GM19328 (cell line): ENCODE measurements around the gene ADSS1.

Source experiments
- ATAC-seq: cut with Tn5 transposase; IDR thresholded peaks from one replicate; pipeline ENCODE4 v1.9.1; 2021; ENCODE audit warnings: mild to moderate bottlenecking, moderate library complexity; ENCODE audit not compliant: unreplicated experiment

The ADSS1 gene

DNA sequence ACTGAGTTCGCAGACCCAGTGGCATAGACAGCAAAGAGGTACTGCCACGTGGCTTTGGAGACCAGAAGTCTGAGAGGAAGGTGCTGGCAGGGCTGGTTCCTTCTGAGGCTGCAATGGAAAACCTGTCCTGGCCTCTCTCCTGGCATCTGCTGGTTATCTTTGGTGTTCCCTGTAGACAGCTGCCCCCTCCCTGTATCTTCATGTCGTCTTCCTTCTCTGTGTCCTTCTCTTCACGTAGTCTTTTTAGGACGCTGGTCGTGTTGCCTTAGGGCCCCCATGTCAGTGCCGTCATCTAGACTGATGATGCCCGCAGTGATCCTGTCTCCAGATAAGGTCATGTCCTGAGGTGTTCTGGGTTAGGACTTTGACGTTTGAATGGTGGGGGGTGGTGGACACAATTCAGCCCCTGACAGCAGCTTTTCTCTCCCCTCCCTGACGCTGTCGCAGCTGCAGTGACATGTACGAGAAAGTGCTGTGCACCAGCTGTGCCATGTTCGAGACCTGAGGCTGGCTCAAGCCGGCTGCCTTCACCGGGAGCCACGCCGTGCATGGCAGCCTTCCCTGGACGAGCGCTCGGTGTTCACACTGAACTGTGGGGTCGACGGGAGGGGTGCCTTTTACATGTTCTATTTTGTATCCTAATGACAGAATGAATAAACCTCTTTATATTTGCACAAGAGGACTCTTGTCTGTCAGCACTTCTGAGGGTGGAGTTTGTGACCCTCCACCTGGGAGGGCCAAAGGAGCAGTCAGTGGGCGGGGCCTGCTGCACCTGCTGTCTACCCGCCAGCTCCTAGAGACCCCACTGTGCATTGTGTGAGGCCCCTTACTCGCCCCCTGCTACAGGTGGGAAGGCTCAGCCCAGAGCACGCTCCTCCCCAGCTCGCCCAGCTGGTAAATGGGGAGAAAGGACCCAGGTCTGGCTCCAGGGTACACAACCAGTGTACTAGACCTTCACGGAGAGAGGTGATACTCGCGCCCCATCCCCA lies 35.2 kb downstream of the ADSS1 start:
- ATAC-seq, result no peak

DNA sequence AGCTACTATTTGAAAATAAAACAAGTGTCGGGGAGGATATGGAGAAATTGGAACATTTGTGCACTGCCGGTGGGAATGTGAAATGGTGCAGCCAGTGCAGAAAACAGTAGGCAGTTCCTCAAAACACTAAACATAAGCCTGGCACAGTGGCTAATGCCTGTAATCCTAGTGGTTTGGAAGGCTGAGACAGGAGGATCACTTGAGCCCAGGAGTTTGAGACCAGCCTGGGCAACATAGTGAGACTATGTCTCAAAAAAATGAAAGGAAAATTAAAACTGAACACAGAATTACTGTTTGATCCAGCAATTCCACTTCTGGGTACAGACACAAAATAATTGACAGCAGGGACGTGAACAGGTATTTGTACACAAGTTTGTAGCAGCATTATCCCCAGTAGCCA lies 41.5 kb downstream of the ADSS1 start:
- ATAC-seq, result no peak

DNA sequence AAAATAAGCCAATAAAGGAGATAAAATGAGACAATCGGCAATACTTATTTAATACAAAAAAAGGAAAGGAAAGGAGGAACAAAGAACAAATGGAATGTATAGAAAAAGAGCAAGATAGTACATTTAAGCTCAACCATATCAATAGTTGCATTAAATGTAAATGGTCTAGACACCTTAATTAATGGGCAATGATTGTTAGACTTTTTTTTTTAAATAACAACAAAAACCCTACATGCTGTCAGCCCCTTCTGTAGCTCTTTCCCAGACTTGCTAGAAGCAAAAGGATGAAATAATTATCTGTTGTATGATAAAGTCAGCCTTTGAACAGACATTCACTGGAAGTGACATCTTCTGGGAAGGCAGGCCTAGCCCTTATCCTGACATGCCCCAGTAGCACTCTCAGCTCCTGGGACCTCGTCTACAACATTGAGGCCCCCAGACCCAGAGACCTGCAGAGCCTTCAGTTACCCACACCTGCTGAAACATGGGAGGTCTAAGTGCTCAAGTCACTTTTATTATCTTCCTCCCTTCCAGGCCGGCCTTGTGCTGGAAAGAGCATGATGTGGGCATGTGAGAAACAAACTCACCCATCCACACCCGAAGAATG lies 42.3 kb downstream of the ADSS1 start:
- no peak for ATAC-seq

DNA sequence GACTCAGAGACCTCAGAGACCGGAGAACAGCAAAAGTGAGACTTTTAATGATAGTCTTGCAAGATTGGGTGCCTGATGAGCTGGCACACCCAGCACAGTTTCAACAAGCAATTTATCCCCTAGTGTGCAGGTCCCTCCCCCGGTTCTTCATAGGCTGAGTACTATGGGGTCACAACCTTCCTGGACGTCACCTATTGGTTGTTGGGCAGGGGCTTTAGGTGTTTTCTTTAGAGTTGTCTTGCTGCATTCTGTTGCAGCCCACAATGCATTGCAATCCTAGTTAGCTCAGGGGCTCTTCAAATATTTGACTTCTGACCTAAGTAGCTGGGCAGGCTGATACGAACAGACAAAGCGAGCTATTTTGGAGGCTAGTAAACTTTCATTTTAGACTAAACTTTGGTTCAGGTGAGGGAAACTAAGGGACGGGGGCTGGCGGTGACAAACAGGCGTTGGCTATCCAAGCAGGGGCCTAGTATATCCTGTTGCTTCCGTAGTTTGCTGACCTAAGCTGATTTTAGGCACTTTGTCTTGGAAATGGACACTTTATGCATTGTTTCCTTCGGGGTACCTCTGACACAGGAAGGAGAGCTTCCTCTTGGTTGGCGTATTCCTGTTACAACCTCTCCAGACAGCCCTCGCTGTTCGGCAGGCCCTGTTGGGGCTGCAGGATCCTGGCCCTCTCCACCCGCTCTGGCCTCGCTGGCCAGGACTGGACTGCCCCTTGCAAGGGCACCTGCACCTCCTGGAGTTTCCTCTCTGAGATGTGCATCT lies 43.0 kb downstream of the ADSS1 start:
- no peak for ATAC-seq

DNA sequence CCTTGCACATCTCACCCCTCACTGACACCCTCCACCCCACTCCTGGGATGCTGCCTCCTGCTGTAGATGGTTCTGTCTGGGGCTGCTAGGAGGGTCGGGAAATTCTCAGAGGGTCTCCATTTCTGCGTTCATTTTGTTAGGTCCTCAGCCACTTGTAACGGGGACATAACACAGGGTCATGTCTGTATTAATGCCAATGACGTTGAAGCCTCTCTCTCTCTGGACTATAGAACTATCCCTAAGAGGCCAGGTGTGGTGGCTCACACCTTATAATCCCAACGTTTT lies 43.5 kb downstream of the ADSS1 start:
- ATAC-seq, result no peak

DNA sequence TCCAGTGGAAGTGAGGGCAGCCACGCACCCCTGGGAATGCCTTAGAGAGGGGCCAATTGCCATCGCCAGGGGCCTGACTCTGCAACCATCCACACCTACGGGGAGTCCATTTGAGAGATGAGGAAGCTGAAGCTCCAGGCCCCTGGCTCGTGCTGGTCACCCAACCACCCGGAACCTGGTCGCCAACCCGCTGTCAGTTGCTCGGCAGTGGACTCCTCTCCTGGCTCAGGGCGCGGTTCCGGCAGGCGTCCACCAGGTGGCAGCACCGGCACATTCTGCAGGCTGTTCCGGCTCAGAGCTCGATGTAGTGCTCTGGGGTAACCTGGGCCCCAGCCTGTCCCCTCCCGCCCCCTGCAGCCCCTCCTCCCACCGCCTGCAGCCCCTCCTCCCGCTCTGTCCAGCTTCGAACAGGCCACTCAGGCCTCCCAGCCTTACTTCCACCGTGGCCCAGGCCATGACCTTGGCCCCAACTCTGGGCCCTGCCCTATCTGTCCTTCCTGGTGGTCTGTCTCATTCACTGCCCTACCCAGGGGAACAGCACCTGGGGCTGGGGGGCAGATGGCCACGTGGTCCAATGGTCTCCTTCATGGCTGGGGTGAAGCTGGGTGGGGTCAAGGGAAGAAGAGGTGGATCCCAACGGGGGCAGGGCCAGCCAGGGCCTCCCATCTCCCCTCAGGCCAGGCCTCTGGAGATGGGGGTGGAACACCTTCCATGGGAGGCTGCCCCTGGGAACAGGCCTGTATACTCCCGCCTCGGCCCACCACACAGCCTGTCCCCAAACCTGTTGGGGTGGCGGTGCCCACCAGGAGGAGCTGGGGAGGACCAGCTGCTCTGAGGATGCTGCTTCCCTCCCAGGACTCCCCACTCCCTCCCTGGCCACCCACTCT lies 44.7 kb downstream of the ADSS1 start:
- ATAC-seq, result no peak

DNA sequence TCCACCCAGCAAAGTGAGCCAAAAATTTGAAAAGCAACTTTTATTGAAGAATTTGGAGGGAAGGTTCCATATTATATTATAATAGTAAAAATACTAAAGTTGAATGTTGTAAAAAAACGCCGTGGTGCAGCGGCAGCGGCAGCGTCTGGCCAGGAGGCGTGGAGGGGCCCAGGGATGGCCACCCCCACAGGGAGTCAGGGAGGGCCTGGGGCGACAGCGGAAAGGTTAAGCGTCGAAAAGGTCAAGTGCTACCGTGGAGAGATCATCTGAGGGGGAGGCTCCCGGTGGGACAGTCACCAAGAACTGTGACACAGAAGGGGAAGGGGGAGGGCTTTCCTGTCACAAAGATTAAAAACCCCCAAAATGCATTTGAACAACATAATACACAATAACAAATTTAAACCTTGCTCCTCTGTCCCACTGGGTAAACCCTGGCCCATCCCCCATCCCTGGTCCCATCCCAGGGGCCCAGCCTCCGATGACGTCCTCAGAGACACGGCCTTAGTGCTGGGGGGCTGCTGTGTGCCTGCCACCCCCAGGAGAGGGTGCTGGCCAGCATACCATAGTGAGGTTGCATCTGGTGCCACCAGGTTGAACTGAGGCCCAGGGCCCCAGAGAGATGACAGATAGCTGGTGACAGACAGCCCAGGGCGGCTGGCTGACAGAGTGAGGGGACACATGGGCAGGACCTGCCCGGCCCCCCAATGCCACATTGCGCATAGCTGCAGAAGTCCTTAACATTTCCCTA lies 45.5 kb downstream of the ADSS1 start:
- no peak for ATAC-seq

DNA sequence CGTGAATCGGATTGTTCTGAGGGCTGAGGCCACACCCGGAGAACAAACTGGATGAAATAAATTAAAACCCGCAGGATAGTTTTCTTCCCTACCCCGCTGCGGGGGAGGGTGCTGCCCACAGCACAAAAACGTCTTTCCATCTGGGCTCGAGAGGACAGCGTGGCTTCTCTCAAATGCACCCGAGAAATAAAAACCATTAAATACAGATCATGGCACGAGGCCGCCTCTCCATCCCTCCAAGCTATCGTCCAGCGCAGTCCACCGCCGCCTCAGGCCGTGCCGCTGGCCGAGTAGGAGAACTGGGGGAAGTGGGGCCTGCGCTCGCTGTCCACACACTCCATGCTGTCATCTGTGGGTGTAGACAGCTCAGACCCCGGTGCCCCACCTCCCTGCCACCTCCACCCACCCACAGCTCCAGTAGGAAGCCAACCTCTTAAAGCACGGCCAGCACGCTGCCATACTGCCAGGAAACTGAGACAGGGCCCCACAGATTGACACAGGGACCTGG lies 46.1 kb downstream of the ADSS1 start:
- ATAC-seq, result no peak

DNA sequence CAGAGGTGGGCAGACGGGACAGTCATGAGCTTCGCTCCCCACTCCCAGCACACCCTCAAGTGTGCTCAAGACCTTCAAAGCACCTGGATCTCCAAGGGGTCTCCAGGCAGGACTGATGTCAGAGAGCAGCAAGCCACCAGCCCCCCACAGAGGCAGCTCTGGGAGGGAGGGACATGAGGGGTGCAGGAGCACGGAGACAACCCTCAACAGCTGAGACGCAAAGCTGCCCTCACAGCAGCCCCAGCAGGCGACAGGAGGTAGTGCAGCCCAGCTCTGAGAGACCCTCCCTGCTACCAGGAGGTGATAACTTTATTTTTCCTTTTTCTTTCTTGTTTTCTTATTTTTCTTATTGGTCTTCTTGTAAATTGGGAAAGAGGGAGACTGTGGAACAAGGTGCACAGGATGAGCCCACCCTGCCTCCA lies 46.8 kb downstream of the ADSS1 start:
- ATAC-seq, result no peak

DNA sequence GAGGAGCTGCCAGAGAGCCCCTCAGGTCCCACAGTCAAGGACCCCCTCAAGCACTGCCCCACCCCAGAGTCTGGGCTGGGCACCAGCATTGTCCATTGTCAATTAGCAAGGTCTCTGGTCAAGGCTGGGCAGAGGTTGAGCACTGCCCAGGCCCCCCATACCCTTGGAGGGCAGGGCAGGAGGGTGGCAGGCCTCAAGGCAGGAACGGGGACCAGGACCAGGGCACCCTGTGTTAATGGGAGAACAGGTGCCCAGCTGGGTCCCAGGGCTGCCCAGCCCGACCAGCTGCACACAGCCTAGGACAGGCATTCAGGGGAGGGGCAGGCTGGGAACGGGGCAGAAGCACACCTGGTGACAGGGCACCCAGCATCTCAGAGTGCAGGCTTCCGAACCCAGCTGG lies 47.3 kb downstream of the ADSS1 start:
- no peak for ATAC-seq

DNA sequence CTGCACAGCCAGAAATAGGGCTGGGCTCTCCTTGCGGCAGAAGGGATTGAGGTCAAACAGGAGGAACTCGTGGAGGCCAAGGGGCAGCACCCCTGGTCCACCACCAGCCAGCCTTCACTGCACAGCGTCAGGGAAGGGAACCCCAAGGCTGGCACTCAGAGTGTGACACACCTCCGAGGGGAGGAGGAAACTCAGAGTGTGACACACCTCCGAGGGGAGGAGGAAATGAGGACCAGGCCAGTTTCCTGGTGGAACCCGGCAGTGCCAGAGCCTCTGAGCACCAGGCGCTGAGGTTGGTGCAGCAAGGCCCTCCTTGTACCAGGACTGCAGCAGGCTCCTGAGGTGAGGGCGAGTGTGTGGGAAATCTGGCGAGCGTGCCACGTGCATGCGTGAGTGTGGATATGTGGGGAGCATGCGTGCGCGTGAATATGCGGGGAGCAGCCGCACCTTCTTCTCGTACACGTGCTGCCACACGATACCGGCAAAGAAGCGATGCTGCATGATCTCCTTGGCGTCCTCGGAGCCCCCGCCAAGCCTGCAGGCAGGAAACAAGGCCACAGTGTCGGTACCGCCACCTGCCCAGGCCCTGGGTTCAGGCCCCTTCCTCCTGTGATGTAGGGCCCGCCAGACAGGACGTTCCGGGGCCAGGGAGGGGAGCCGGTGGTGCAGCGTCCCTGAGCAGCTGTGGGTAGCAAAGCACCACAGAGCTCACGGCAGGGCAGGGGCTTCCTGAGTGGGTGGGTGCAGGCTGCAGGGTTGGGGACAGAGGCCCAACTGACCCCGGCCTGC lies 48.1 kb downstream of the ADSS1 start:
- no peak for ATAC-seq

DNA sequence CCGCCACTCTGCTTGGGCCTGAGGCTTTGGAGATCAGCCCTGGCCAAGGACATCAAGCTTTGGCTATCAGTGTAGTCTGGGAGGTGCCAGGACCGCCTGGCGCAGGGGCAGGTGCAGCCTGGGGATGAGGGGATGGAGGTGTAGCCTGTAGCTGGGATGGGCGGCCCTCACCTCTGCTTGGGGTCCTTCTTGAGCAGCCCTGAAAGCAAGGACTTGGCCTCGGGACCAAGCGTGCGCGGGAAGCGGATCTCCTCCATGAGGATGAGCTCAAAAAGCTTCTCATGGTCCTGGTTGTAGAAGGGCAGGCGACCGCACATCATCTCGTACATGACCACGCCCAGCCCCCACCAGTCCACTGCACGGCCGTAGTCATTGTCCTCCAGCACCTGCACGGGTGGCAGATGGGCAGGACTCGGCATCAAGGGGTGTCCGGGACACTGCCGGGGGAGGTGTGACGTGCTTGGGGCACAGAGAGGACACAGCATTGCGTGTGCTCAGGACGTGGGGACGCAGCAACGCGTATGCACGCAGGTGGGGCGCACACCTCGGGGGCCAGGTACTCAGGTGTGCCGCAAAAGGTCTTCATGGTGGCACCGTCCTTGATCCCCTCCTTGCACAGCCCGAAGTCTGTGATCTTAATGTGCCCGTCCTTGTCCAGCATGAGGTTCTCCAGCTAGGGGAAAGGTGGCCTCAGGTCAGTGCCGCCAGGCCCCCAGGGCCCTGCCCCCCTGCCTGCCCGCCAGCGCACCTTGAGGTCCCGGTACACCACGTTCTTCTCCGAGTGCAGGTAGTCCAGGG lies 48.9 kb downstream of the ADSS1 start:
- ATAC-seq, result no peak

DNA sequence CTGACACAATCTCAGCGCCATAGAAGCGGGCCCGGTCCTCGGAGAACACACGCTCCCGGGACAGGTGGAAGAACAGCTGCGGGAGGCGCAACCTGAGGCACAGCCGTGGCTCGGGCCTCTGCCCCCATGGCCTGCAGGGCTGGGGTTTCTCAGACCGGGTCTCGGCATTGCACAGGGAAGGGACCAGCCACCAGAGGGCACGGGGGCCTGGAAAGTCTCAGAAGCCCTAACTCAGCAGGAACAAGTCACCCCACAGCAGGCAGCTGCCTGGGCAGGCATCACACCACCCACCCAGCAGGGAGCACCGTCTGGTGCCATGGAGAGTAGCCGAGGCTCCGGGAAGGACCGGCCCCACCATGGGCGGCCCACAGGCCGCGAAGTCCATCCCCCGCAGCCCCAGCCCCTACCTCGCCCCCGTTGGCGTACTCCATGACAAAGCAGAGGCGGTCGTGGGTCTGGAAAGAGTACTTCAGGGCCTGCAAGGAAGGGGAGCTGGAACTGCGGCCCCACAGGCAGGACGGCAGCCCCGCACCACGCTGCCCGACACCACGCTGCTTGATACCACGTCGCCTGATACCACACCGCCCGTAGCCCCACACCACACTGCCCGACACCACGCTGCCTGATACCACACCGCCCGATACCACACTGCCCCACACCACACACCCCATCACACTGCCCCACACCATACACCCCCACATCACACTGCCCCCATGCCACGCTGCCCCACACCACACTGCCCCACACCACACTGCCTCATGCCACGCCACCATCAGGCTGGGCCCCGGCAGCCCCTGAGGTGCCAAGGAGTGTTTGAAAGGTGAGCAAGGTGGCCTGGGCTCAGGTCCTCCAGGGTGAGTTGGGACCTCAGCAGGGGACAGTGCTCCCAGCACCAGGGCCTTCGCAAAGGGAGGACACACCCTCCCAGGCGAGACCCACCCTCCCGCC lies 49.8 kb downstream of the ADSS1 start:
- ATAC-seq, result no peak

DNA sequence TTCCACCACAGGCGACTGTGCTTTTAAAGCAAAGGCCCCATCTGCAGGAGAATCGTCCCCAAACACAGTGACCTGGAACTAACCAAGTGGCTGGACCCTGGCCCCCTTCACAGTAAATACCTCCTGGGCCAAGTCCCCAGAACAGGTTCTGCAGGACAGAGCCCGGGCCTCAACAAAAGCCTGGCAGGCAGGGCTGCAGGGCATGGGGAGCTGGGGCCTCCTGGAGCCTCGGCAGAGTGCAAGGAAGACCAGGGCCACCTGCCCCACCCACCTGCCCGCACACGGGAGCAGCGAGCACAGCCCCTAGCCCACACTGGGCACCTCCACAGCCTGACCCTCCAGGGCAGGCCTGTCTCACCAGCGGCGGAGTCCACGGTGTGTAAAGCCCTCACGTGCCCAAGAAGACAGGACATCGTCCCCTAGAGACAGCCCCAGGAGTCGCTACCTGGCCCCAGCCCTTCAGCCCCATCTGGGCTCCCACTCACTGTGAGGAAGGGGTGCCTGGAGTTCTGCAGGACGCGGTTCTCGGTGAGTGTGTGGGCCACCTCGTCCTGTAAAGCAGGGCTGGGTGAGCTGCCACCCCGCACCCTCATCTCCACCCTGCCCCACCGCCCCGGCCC lies 50.5 kb downstream of the ADSS1 start:
- no peak for ATAC-seq

DNA sequence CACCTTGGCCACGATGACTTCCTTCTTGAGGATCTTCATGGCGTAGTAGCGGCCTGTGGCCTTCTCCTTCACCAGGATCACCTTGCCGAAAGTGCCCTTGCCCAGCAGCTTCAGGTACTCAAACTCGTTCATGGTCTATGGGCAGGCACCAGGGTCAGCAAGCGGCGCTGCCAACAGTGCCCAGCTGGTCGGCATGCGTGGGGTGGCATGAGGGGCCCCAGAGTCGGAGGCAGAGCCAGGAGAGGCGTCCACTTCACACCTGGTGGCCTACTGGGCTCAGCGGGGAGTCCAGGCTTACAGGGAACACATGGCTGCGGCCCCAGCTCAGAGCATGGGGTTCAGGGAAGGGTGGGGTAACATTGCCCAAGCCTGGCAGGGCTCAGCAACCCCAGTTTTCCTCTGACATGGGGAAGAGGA lies 51.1 kb downstream of the ADSS1 start:
- ATAC-seq, result no peak

DNA sequence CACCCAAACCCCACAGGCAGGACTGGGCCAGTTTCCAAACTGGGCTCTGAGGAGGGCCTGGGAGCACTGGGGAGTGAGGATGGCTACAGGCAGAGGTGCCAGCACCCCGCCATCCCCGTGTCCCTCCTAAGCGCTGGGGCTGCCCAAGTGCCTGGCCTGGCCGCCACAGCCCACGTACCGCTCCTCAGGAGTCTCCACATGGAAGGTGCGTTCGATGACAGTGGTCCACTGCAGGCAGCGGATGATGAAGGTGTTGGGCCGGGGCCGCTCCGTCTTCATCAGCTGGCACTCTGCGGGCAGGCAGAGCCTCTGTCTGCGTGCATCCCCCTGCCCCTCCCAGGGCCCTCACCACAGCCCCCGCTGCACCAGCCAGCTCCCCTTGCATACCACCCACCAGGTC lies 52.5 kb downstream of the ADSS1 start:
- ATAC-seq, result no peak
